Stimulated activated CD4-positive, alpha-beta T cell treated with anti-CD3 and anti-CD28 coated beads, Interleukin-15, amount 100 ng/mL, for 24 hours (primary cell): Measurements from ENCODE around the gene SLC35E2B.
A peak's percentile ranks its signal among the peaks of the same experiment; 100 is the strongest.
"Not testable (repeated sequence)": the region's sequence is repeated elsewhere in the genome, so short reads cannot be mapped to it uniquely, and the experiment has no call there.

ENCODE experiments used
- DNase-seq: peaks from one replicate; pipeline ENCODE4 v3.0.0-alpha.2; 2020

Gene SLC35E2B

DNA sequence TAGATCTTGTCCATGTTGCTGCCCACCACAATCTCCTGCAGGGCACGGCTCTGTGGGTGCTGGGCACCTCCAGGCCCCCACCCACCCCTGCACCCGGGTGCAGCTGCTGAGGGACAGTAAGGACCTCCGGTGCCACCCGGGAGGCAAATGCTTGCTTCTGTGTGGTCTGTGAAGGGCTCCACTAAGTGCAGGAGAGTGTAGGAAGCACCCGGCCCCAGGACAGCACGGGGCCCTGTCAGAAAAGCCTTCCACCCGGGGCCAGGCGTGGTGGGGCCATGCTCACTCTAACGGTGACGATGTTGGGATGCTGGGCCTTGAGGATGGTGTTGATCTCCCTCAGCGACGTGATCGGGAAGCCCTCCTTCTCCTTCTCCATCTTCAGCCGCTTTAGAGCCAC, 55.1 kb downstream of the SLC35E2B start:
- DNase-seq, result not testable (repeated sequence)

DNA sequence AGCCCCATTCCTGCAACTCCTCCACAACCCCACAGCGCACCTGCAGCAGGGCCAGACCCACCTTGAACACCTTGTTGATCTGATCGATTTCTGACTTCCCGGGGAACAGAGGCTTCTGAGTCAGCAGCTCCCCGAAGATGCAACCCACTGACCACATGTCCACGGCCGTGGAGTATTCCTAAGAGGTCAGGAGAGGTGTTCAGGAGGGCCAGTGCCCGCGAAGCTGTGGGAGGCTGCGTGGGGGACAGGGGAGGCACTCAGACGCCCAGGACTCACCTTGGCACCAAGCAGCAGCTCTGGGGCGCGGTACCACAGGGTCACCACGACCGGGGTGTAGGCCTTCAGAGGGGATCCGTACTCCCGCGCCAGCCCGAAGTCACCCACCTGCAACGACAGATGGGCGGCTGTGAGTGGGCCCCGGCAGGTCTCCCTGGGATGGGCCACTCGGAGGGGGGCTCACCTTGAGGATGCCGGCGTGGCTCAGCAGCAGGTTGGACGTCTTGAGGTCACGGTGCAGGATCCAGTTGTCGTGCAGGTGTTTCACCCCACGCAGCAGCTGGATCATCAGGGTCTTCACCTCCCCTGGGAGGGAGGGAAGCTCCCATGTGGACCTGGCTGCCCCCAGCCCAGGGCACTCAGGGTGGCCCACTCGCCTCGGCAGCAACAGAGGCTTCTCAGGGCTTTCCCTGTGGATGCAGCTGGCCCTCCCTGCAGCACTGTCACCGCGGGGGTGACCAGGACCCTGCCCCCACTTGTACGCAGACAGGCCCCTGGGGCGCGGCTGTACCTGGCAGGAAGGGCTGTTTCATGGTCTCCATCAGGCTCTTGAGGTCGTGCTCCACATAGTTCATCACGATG, 55.7 kb downstream of the SLC35E2B start:
- DNase-seq, result not testable (repeated sequence)

DNA sequence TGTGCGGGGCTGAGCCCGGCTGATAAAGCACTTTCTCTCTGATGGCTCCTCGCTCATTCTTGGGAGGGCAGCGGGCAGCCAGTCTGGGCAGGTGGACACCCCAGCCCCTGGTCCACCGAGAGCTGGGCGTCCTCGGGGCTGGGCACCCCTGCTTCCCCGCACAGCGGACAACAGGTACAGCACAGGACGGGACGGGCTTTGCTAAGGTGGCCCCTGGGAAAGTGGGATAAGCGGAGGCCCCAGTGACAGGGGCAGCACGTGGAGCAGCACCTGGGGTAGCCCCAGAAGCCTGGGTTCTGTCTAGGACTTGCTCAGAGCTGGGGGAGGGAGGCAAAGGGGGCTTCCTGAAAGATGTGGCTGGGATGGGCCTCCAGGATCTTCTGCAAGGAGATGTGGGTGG, 58.0 kb downstream of the SLC35E2B start:
- not testable (repeated sequence) for DNase-seq

DNA sequence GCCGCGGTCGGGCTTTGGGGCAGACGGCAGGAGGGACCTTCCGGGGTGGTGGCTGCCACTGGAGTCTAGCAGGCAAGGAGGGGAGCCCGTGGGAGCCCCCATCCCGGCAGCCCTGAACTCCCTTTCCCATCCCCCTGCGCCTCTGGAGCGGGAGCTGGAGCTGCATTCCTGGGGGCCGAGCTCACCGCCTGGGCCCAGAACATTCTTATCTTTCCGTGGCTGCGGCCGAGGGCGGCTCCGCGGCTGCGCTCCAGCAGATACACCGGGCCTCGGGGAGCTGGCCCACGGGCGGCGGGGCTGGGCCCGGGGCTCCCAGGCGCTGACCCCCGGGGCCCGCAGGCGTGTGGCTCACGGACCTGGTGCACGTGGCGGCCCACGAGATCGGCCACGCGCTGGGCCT, 59.2 kb downstream of the SLC35E2B start:
- not testable (repeated sequence) for DNase-seq

DNA sequence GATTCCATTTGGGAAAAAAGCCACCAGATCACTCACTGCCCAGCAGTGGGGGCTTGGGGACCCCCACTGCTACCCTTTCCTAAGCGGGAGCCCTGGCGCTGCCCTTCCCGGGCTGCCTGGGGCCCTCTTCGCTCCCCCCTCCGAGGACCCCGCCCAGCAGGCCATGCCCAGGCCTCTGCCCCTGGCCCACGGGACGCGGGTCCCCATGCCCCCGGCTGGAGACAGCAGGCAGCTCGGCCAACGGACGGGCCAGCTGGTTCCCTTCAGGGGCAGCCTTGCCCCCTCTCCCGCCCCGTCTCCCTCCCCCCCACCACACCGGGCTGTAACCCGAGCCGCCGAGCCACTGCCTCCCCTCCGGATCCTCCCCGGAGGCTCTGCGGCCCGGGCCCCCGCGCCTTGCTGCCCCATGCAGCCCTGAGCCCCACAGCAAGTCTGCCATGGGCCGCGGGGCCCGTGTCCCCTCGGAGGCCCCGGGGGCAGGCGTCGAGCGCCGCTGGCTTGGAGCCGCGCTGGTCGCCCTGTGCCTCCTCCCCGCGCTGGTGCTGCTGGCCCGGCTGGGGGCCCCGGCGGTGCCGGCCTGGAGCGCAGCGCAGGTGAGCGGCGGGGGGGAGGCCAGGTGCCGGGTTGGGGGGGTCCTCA, 60.7 kb downstream of the SLC35E2B start, which contains the start of gene MMP23B:
TSS of gene MMP23B (plus strand) at position 392 of the 639 bp plus-strand sequence. CDS start at position 438, 46 bp downstream.
- no peak for DNase-seq

DNA sequence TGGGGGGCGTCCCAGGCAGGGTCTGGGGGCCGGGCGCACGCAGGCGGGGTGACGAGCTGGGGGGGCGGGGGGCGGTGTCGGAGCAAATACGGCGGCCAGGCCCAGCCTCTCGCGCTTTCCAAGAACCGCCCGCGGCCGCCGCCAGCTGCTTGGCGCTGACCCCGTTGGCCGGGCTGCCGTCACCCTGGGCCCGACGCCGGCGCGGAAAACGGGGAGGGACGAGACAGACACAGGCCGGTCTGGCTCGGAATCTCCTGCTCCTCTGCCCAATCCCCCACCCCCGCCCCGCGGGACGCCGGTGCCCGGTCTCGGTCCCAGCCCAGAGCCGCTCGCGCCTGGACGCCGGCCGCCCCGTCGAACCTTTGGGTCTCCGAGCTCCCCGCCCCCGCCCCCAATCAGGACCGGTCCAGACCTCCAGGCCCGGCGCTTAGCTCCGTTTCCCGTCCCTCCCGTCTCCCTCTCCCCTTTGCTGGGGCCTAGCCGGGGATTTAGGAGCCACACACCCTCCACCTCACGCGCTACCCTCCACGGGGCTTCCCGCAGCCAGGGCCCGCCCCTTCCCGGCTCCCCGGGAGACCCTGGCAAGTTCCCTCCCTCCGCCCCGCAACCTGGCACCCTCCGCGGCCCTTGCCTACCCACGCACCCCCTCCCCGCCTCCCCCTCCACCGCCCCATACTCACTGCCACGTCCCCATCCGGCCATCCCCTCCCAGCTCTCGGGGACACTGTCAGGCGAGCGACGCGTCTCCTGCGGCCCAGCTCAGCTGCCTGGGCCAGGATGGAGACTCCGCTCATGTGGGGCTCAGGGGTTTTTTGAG, 61.4 kb downstream of the SLC35E2B start:
- DNase-seq, result no peak

DNA sequence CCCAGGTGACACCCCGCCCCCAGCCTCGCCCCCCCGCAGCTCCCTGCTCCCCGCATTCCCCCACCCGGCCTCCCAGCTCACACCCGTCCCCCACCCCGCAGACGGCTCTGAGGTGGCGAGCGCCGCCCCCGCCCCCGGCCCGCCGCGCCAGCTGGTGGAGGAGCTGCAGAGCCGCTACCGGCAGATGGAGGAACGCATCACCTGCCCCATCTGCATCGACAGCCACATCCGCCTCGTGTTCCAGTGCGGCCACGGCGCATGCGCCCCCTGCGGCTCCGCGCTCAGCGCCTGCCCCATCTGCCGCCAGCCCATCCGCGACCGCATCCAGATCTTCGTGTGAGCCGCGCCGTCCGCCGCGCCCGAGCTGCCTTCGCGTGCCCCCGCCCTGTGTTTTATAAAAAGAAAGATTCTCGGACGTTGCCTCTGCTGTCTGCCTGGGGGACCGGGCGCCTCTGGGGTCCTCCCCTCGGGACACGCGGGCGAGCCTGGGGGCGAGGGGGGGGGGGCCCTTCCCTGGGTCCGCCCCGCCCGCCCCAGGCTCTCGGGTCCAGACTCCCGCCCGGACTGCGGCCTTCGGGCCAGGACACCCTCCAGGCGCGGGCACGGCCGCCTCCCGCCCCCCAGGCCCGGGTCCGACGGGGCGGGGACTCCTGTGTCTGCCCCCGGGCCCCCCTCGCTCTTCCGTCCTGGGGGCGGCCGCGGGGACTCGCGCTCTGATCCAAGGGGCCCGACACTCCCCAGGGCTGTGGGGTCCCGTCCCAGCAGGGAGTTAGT, 62.2 kb downstream of the SLC35E2B start:
- peak; percentile 92 for DNase-seq

DNA sequence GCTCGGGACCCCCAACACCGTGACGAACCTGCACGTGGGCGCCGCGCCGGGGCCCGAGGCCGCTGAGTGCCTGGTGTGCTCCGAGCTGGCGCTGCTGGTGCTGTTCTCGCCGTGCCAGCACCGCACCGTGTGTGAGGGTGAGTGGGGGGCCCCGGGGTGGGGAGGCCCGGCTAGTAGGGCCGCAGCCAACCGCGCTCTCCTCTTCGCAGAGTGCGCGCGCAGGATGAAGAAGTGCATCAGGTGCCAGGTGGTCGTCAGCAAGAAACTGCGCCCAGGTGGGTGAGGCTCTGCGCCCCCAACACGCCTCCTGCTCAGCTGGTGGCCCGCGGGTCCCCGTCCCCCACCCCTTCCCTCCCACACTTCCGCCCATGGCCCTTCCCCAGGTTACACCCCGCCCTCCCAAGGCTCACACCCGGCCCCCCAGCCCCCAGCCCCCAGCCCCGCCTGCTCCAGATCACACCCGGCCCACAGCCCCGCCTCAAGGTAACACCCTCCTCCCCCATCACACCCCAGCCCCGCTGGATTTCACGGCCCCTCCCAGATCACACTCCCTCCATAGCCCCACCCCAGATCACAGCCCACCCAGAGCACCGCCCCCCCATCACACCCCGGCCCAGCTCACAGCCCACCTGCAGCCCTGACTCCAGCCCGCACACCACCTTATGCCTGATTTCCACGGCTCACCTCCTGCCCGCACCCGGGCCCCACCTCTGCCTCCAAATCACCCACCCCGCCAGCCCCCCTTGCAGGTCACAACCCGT, 63.0 kb downstream of the SLC35E2B start:
- peak; percentile 66 for DNase-seq

DNA sequence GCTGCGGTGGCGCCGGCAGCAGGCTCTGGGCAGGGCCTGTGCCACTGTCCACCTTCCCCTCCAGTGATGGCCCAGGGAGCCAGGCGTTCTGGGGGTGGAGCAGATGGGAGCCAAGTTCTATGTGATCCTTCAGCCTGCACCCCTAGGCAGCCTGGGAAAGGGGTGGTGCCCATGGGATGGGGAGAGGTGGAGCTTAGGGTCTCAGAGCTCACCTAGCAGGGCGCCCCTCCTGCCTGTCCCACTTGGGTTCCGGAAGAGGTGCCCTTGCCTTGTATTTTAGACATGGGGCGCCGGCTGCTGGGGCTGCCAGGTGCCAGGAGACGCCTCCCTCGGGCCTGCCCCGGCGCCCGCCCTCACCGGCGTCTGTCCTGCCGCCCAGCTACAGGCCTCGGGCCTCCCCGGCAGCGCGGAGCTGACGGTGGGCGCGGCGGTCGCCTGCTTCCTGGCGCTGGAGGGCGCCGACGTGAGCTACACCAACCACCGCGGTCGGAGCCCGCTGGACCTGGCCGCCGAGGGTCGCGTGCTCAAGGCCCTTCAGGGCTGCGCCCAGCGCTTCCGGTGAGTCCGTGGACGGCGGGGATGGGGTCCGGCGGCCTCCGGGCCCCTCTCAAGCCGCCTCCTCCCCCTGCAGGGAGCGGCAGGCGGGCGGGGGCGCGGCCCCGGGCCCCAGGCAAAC, 63.7 kb downstream of the SLC35E2B start:
- DNase-seq, result peak; percentile 70

DNA sequence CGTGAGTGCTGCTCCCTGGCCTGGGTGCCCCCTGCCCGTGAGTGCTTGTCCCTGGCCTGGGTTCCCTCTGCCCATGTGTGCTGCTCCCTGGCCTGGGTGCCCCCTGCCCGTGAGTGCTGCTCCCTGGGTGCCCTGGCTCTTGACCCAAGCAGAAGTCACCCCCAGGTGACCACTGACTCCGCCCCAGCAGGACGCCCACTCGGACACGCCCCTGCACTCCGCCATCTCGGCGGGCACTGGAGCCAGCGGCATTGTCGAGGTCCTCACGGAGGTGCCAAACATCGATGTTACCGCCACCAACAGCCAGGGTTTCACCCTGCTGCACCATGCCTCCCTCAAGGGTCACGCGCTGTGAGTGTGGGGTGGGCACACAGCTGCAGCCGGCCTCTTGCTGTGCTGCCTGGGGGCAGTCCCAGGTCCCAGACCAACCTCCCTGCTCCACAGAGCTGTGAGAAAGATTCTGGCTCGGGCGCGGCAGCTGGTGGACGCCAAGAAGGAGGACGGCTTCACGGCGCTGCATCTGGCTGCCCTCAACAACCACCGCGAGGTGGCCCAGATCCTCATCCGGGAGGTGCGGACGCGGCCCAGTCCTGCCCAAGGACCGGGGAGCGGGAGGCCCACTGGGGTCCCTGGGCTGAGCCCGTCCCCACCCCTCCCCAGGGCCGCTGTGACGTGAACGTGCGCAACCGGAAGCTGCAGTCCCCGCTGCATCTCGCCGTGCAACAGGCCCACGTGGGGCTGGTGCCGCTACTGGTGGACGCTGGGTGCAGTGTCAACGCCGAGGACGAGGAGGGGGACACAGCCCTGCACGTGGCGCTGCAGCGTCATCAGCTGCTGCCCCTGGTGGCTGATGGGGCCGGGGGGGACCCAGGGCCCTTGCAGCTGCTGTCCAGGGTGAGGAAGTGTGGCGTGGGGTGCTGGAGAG, 64.5 kb downstream of the SLC35E2B start:
- no peak for DNase-seq

DNA sequence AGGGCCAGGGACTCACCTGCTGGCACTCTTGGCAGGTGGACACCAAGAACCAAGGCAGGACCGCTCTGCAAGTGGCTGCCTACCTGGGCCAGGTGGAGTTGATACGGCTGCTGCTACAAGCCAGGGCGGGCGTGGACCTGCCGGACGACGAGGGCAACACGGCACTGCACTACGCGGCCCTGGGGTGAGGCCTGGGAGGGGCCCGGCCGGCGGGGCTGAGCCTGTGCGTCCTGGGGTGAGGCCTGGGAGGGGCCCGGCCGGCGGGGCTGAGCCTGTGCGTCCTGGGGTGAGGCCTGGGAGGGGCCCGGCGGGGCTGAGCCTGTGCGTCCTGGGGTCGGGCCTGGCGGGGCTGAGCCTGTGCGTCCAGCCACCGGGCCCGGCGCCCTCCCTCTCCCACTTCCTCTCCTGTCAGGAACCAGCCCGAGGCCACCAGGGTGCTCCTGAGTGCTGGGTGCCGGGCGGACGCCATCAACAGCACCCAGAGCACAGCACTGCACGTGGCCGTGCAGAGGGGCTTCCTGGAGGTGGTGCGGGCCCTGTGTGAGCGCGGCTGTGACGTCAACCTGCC, 65.2 kb downstream of the SLC35E2B start:
- no peak for DNase-seq

DNA sequence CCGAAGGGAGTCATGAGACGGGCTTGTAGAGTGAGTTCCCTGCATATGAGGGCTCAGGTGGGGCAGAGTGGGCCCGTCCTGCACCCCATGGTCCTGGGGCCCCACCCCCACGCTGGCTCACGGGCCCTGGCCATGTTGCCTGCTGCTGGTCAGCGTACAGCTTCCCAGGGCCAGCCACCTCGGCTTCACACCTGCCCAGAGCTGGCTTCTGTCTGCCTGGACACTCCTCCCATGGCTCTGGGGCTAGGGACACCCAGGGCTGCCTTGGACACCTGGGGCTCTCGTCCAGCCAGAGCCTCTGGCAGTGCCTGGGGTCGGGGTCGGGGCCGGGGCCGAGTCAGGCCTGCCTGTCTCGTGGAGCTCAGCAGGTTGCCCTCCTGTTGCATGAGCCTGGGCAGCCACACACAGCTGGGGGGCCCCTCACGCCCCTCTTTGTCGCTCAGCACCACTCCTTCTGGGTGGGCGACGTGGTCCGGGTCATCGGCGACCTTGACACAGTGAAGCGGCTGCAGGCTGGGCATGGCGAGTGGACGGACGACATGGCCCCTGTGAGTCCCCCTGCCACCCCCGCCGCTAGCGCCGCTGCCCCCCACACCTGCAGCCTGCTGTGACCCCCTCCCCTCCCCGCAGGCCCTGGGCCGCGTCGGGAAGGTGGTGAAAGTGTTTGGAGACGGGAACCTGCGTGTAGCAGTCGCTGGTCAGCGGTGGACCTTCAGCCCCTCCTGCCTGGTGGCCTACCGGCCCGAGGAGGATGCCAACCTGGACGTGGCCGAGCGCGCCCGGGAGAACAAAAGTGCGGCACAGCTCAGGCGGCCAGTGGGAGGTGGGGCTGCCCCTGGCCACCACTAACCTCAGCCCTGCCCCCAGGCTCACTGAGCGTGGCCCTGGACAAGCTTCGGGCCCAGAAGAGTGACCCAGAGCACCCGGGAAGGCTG, 66.1 kb downstream of the SLC35E2B start:
- DNase-seq, result no peak

DNA sequence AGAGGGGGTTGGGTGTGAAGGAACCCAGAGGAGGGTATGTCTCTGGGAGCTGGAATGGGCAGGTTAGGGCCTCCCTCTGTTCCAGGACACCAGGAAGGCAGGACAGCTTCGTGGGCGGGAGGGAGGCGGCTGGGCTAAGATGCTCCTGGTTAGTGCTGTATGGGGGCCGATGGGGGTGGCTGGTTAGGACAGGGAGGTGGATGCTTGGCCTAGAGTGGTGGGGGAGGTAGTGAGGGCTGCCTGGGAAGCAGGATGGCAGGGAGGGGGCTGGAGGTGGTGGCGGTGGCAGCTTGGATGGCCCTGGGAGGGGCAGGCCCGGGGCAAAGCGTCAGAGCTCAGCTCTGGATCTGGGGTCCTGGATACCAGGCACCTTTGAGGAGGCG, 66.8 kb downstream of the SLC35E2B start:
- no peak for DNase-seq

DNA sequence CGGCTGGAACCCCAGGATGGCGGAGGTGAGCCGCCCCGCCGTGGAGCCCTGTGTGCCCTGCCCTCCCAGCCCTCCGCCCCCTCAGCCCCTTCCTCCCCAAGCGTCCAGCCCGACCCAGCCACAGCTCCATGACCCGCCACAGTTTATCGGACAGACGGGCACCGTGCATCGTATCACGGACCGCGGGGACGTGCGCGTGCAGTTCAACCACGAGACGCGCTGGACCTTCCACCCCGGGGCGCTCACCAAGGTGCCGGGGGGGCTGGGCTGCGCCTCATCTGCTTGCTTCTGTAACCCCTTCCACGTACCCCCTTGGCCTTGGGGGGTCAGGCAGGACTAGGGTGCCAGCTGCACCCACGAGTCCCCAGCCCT, 67.2 kb downstream of the SLC35E2B start:
- no peak for DNase-seq

DNA sequence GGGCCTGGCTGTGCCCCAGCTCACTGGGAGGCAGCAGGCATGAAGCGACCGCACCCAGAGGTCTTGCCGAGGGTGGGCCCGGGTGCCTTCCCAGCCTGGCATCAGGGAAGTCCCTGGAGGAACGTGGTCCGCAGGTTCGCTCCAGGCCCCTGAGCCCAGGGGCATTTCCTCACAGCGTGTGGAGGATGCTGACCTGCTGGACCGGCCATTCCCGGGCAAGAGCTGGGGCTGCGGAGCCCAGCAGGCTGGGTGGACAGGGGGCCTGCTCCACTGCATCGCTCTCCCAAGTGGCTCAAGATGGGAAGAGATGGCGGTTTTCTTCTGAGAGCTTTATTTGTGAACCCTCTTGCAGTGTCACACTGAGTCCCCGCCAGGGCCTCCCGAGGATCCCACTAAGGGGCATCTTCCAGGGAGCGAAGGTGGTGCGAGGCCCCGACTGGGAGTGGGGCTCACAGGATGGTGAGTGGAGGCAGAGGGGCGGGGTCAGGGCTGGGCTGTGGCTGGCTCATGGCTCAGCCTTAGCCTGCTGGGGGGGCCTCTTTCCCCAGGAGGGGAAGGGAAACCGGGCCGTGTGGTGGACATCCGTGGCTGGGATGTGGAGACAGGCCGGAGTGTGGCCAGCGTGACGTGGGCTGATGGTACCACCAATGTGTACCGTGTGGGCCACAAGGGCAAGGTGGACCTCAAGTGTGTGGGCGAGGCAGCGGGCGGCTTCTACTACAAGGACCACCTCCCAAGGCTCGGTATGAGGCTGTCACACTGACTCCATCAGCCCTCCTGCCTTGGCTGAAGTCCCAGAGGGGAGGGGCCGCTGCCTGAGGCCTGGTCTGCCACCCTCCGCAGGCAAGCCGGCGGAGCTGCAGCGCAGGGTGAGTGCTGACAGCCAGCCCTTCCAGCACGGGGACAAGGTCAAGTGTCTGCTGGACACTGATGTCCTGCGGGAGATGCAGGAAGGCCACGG, 67.9 kb downstream of the SLC35E2B start:
- DNase-seq, result no peak

DNA sequence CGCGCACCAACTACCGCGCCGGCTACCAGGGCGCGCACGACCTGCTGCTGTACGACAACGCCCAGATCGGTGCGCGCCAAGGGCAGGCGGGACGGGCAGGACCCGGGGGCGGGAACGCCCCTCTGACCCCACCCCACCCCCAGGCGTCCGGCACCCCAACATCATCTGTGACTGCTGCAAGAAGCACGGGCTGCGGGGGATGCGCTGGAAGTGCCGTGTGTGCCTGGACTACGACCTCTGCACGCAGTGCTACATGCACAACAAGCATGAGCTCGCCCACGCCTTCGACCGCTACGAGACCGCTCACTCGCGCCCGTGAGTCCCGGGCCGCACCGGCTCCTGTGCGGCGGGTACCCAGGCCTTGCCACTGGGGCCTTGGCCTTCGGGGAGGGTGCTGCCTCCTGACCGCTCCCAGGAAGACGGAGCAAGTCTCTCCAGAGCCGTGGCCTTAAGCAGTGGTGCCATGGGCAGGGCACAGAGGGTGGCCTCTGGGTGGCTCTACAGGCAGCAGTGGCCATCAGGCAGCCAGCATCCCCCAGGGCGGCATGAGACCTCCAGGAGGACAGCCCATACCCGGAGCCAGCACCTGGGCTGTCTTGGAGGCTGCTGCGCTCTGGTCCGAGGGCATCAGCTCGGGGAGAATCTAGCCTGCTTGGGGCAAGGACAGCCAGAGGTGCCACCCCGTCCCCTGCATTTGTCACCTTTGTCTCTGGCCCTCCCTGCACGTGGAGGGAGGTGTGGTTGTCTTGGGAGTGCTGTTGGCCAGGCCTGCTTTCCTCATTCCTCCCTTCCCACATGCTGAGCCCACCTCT, 68.8 kb downstream of the SLC35E2B start:
- DNase-seq, result no peak
